ENCODE measurements around the gene PLCB2. TPM values are rescaled to one million over a fixed set of nuclear protein-coding genes. Genes with fewer than 3 reads are reported as not detected.

PLCB2 gene
- total RNA-seq, 1 experiment from 2014 or later = 1.7 TPM

- no TSS peak for BruUV-seq (replicated peaks)
- in situ Hi-C loops (cut with HindIII; ENCODE audit: low pct_unique_long_range_greater_than_20kb, low sequenced_read_pairs) (no loop called here), intact Hi-C loops (cut with micrococcal nuclease; ENCODE audit: unreplicated experiment) (no loop called here)
- Histone ChIP-seq H3K4me1 (ENCODE audit: control insufficient read depth, insufficient read depth, low read length) (peaks cover 48% of the 10 kb centered on the region), H3K4me3 (ENCODE audit: low read depth in 2 of 2, low read length in 2 of 2) (no peak overlapping the region), H3K36me3 (ENCODE audit: control insufficient read depth, insufficient read depth, low read length) (no peaks in the 10 kb centered on the region), H3K9me3 (ENCODE audit: control insufficient read depth, insufficient read depth, low read depth, low read length) (no peaks in the 10 kb centered on the region), H3K27me3 (ENCODE audit: control insufficient read depth, insufficient read depth, low read length) (no peaks in the 10 kb centered on the region), H3K27ac (ENCODE audit: low read length) (peak overlapping the region; percentile 94)
- ATAC-seq = no peak
- TF ChIP-seq TCF7L2 (IDR thresholded peaks at IDR 0.05; ENCODE audit: low read depth, low read length) = no peak
- TF ChIP-seq POLR2AphosphoS5 (IDR thresholded peaks at IDR 0.05; ENCODE audit: low read depth, low read length) = no peak
- TF ChIP-seq CTCF (IDR thresholded peaks at IDR 0.05) = no peak
- TF ChIP-seq SIN3A (IDR thresholded peaks at IDR 0.05; ENCODE audit: borderline replicate concordance, insufficient read depth, low read depth, low read length) = no peak
- no peak for DNase-seq (ENCODE audit: low read depth, low spot score)
- ChIA-PET CTCF (interaction anchor here (0.6 to 3.7 kb wide), 8 partner anchors 9 to 85 kb away, joined by 3 to 30 read pairs (median 6); partner anchors contain the start of gene INAFM2), POLR2A (interaction anchor here (1.8 kb wide), 1 partner anchor 15 kb away, joined by 4 read pairs; no protein-coding TSS in a partner anchor)
Measured at GRCh38 chr15:40337597-40337996, 29.9 kb upstream of the PLCB2 start.

- POLR2A ChIA-PET = no interaction called here
- TF ChIP-seq SIN3A (IDR thresholded peaks at IDR 0.05; ENCODE audit: borderline replicate concordance, insufficient read depth, low read depth, low read length) (no peak), POLR2AphosphoS5 (IDR thresholded peaks at IDR 0.05; ENCODE audit: low read depth, low read length) (no peak), CTCF (IDR thresholded peaks at IDR 0.05) (no peak; the same call in 1 of the 2 replicates), TCF7L2 (IDR thresholded peaks at IDR 0.05; ENCODE audit: low read depth, low read length) (no peak)
- TF ChIP-seq, protein P1, sequence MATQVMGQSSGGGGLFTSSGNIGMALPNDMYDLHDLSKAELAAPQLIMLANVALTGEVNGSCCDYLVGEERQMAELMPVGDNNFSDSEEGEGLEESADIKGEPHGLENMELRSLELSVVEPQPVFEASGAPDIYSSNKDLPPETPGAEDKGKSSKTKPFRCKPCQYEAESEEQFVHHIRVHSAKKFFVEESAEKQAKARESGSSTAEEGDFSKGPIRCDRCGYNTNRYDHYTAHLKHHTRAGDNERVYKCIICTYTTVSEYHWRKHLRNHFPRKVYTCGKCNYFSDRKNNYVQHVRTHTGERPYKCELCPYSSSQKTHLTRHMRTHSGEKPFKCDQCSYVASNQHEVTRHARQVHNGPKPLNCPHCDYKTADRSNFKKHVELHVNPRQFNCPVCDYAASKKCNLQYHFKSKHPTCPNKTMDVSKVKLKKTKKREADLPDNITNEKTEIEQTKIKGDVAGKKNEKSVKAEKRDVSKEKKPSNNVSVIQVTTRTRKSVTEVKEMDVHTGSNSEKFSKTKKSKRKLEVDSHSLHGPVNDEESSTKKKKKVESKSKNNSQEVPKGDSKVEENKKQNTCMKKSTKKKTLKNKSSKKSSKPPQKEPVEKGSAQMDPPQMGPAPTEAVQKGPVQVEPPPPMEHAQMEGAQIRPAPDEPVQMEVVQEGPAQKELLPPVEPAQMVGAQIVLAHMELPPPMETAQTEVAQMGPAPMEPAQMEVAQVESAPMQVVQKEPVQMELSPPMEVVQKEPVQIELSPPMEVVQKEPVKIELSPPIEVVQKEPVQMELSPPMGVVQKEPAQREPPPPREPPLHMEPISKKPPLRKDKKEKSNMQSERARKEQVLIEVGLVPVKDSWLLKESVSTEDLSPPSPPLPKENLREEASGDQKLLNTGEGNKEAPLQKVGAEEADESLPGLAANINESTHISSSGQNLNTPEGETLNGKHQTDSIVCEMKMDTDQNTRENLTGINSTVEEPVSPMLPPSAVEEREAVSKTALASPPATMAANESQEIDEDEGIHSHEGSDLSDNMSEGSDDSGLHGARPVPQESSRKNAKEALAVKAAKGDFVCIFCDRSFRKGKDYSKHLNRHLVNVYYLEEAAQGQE (IDR thresholded peaks at IDR 0.05; ENCODE audit: insufficient read depth in 1 of 2, low read depth in 2 of 2, low read length in 1 of 2) = no peak
- DNase-seq (ENCODE audit: low read depth, low spot score) (no peak), ATAC-seq (no peak)
- intact Hi-C loops (cut with micrococcal nuclease; ENCODE audit: unreplicated experiment) = no loop called here
- BruUV-seq (replicated peaks) = no TSS peak
- no peak overlapping the region for H3K4me3 ChIP-seq (ENCODE audit: low read depth in 2 of 2, low read length in 2 of 2)
- H3K4me1 ChIP-seq (ENCODE audit: control insufficient read depth, insufficient read depth, low read length) = peaks cover 42% of the 10 kb centered on the region
- in situ Hi-C loops (cut with HindIII; ENCODE audit: low pct_unique_long_range_greater_than_20kb, low sequenced_read_pairs) = no loop called here
- peak overlapping the region; percentile 53; the same call in 1 of the 2 replicates for H3K27ac ChIP-seq (ENCODE audit: low read length)
- H3K27me3 ChIP-seq (ENCODE audit: control insufficient read depth, insufficient read depth, low read length) = no peaks in the 10 kb centered on the region
- CTCF ChIA-PET = interaction anchor here (0.8 to 2.5 kb wide), 3 partner anchors 17 to 27 kb away, joined by 4 to 8 read pairs (median 4); no protein-coding TSS in a partner anchor
- H3K36me3 ChIP-seq (ENCODE audit: control insufficient read depth, insufficient read depth, low read length) = no peaks in the 10 kb centered on the region
- H3K9me3 ChIP-seq (ENCODE audit: control insufficient read depth, insufficient read depth, low read depth, low read length) = no peaks in the 10 kb centered on the region
Measured at GRCh38 chr15:40336744-40337122, 29.0 kb upstream of the PLCB2 start.

Measured in Panc1 (cell line).